A172 (cell line): ENCODE measurements around the gene DISC1. TPM values are rescaled to one million over a fixed set of nuclear protein-coding genes. Genes with fewer than 3 reads are reported as not detected.

Experiments used
- DNase-seq: peaks from one replicate; pipeline ENCODE4 v3.0.0-alpha.2; 2015; ENCODE audit warnings: low spot score
- total RNA-seq: library from RNA; depleted of rRNA; stranded (reverse); fragments of >200 nt; shearing (Covaris generic); gene quantifications from 2 replicates; pipeline ENCODE4 v1.2.3, GENCODE V29; 2014

Gene DISC1
- total RNA-seq, 1 experiment from 2014 or later: 5.0 TPM

DNA sequence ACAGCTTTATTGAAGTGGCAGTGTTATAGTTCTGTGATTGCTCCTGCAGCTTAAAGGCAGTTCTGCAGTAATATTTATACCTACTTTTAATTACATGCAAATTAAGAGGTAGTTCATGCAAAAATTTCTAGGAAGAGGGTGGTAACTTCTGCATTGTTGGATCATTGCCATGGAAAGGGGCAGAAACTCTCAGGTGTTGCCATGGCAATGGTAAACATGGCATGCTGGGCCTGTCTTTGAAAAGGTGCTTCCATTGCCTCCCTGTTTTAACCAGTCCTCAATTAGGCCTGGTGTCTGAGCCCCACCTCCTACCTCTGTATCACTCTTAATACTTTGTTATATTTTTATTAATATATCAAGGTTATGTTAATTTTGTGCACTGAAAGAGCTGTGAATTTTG is 104.7 kb downstream of the DISC1 start:
- no peak for DNase-seq

DNA sequence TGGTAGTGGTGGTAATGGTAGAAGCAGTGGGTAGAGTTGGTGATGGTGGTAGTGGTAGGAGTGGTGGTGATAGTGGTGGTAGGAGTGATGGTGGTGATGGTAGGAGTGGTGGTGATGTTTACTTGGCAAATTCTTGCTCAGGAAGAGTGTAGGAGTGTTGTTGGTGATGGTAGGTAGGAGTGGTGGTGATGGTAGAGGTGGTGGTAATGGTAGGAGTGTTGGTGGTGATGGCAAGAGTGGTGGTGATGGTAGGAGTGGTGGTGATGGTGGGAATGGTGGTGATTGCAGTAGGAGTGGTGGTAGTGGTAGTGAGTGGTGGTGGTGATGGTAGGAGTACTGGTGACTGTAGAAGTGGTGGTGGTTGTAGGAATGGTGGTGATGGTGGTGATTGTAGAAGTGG is 106.5 kb downstream of the DISC1 start:
- no peak for DNase-seq

DNA sequence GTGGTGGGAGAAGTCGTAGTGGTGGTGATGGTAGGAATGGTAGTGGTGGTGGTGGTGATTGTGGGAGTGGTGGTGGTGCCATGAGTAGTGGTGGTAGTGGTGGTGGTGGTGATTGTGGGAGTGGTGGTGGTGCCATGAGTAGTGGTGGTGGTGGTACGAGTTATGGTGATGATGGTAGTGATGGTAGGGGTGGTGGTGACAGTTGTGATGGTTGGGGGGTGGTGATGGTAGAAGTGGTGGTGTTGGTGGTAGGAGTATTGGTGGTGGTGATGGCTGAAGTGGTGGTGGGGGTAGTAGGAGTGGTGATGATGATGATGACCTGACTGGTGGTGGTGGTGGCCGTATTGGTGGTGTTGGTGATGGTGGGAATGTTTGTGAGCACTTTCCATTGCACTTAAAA is 107.1 kb downstream of the DISC1 start:
- no peak for DNase-seq

DNA sequence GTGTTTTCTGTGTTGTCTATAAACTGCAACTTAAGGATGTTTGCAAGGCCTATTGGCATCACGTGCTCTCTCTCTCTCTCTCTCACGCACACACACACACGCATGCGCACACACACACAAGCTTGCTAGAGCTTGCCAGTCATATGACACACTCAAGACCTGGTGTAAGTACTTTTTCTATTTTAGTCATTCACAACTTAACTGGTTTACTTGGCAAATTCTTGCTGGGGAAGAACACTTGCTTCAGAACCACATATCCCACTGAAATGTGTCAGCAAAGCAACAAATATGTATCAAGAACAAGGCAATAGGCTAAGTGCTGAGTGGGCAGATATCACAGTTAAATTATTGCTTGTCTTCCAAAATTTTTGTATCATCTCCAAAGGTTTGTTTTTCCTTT is 107.8 kb downstream of the DISC1 start:
- no peak for DNase-seq

DNA sequence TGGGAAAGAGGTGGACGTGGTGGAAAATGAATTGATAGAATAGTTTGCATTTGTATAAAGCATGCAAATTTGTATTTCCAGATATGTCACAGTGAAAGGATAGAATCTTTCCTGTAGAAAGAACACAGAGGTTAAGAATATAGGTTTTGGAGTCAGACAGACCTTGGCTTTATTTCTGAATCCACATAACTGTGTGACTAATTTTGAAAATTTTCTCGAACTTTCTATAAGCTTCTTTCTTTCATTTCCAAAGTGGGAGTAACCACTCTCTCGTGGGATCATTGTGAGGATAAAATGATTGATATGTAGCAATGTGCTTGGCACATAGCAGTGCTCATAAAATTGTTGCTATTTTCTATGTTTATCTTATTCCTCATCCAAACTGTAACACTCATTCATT is 108.8 kb downstream of the DISC1 start:
- no peak for DNase-seq

DNA sequence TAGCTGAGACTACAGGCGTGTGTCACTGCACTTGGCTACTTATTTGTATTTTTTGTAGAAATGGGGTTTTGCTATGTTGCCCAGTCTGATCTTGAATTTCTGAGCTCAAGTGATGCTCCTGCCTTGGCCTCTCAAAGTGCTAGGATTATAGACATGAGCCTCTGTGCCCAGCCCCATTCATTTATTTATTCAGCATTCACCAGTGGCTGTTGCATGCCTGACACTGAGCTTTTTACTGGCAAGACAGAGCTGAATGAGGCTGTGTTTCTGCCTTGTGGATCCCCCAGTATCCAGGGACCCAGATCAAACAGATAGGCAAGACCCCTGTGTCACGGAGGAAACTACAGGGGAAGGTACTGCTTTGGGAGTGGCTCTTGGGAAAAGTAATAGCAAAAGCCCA is 109.4 kb downstream of the DISC1 start:
- no peak for DNase-seq

DNA sequence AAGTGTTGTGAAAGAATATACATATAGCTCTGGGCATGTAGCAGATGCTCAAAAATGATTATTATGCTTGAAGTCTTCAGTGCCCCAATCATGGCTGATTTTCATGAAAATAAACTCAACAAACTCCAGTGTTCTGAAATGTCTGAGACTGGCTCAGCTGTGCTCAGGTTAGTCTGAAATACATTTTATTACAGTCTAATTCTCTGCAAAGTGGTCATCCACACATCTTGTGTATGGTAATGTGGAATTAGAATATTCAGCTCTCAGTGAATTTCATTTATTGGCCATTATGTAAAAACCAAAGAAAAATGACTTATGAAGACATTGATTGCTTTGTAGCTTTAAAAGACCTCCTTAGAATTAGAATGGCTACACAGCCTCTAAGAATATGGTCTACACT is 109.9 kb downstream of the DISC1 start:
- no peak for DNase-seq

DNA sequence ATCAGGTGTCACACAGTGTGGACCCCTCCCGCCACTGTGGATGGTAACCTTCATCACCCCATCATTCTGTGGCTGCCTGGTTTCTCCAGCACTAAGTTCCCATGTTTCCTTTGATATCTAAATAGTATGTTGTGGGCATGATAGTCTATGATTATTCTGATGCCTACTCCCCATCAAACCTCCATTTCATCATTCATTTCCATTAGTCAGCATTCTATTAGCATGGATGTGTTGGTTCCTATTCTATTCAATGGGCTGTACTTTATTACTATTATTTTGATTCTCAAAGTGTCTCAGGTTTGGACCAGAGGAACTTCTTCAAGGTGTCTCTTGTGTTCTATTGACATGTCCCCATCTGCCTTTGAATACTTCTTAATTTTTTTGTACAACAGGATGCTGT is 112.0 kb downstream of the DISC1 start:
- DNase-seq: no peak

DNA sequence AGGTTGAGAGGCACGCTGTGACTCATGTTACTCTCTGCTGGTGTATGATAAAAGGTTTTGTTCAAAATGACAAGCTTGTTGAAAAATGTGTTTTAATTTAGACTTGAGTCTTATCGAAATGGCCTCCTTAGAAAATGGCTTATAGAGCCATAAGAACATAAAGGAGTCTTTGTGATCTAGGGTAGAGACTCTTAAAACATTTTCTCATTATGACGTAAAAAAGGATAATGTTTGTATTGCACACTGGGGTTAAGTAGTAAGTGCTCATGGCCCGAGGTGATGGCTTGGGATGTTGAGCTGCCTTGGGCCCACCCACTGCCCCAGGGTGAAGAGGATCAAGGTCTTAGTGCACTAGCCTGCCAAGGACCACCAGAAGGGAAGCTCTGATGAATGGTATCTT is 117.4 kb downstream of the DISC1 start:
- no peak for DNase-seq

DNA sequence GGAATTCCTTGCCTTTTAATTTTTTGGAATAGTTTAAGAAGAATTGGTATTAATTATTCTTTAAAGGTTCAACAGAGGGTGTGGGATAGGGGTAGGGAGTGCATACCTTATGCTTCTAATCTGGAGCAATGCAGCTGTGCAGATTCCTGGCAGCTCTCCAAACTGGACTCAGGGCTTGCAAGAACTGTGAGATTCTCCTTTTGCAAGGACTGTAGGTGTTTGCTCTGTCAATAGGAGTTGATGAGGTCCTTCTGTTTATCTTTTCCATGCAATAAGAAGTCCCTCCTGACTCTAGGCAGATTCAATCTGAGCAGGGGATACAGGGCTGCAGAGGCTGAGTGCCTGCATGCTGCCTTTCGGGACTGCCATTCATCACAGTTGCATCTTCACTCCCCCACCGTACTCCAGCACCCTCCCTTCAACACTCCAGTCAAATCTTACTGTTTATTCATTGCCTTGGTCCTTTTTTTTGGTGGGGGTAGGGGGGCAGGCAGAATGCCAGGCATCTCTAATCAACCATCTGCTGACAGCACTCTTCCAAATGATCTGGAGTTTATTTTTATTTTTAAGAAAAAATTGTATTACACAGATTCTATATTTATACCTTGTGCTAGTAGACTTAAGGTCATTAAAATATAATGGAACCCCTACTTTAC is 122.3 kb downstream of the DISC1 start:
- no peak for DNase-seq

DNA sequence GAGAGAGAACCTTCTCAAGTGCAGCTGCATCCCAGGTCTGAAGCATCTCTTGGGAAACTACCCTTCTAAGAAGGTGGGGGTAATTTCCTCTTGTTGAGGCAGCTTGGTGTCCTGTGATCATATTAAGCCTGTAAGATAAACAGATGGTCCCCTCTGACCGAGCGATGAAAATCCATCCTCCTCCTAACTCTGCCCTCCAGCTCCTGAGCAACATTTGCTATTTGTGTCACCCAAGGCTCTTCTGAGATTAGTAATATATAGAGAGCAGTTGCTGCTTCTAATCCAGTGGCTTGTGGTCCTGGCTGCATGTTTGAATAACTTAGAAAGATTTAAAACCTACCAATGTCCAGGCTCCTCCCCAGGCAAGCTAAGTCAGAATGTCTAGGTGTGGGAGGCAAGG is 123.7 kb downstream of the DISC1 start:
- DNase-seq: no peak

DNA sequence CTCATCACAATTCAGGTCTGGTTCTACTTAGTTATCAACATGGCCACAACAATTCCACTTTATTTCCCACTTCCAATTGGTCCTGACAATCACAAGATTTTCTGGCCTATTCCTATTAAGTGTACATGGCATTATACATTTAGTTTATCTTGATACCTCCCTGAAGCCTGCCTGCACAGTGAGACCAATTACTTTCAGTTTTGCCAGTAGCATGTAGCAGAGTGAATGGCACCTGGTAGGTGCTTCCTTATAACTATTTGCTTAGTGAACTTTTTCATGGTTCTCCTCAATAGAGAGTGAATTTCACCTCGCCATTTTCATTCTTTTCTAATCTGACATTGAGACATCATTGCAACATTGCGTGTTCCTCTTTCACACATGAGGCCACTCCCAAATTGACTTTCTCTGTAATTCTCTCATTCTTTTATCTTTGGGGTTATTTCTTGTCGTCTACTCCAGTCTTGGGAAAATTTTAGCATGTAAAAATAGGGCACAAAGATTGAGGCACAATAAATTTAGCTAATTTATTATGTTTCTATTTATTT is 124.3 kb downstream of the DISC1 start:
- no peak for DNase-seq

DNA sequence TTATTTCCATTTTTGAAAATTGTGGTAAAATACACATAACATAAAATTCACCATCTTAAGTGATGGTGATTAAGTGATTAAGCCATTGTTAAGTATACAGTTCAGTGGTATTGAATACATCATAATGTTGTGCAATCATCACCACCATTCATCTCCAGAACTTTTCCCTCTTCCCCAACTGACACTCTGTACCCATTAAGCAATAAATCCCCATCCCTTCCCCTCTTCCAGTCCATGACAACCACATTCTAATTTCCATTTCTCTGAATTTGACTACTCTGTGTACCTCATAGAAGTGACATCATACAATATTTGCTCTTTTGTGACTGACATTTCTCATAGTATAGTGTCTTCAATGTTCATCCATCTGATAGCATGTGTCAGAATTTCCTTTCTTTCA is 124.8 kb downstream of the DISC1 start:
- no peak for DNase-seq

DNA sequence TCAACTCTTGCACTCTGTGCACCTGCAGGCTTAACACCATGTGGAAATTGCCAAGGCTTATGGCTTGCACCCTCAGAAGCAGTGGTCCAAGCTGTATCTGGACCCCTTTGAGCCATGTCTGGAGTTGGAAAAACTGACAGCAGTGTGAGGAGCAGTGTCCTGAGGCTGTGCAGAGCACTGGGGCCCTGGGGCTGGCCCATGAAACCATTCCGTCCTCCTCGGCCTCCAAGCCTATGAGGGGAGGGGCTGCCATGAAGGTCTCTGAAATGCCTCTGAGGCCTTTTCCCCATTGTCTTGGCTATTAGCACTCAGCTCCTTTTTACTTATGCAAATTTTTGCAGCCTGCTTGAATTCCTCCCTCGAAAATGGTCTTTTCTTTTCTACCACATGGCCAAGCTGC is 126.7 kb downstream of the DISC1 start:
- DNase-seq: no peak

DNA sequence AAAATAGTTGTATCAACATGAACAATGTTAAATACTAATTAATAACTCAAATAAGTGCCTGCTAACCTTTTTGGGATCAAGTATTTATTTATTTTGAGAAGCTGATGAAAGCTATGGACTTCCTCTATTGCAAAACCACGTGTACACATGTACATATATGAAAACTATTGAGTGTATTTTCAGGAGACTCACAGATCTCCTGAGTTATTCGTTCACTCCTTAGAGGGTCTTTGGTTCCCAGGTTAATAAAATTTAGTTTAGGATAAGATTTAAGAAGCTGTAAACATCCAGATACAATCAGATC is 130.5 kb downstream of the DISC1 start:
- no peak for DNase-seq

DNA sequence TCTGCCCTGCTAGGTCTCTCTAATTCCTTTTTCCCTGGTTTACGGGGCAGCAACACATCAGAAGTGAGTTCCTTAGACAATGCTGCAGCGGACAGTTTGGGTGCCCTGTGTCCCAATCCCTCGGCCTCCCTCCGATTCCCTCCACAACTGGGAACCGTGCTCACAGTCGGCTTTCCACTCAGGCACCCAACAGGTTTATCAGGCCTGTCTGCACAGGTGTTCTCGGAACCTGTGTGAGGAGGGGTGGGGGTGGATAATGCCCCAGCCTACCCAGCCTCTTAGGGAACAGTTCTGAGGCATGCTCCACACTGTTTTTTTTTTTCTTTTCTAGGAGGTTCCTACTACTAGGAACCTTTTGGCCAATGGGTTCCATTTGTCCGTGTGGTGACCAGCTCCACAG is 131.2 kb downstream of the DISC1 start:
- no peak for DNase-seq

DNA sequence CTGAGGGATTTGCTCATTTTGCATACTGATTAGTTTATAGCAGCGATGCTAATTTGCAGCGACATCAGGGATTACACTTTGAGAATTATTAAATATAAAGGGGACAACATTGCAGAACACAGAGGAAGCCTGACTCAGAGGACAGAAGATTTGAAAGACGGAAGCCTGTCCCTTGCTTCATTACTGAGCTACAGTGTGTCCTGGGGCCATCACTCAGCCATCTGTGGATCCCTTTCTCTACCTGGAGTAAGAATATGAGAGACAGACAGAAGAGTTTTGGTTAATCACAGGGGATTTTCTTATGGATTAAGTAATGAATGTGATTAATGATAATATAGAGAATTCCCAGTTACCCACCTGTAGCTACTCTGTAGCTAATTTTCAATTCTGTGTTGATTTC is 134.7 kb downstream of the DISC1 start:
- DNase-seq: no peak

DNA sequence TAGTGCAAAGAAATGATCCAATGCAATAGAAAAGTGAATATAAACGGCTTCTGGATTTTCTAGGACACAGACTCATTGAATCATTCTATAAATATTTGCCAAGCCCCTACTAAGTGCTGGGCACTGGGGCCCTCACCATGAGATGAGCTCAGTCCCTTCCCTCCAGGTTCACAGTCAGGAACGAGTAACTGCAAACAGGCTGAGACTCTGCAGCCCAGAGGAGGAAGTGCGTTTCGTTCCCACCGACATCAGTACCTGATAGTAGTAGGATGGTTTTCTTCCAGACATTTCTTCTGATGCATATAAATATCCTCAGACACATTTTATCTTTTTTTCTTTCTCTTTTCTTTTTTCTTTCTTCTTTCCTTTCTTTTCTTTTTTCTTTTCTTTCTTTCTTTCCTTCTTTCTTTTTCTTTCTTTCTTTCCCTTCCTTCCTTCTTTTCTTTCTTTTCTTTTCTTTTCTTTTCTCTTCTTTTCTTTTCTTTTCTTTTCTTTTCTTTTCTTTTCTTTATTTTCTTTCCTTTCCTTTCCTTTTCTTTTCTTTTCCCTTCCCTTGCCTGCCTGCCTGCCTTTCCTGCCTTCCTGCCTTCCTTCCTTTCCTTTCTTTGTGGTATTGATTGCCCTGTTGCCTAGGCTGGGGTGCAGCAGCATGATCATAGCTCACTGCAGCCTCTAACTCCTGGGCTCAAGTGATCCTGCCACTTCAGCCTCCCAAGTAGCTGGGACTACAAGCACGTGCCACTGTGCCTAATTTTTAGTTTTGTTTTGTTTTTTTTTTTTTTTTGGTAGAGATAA is 135.4 kb downstream of the DISC1 start:
- no peak for DNase-seq

DNA sequence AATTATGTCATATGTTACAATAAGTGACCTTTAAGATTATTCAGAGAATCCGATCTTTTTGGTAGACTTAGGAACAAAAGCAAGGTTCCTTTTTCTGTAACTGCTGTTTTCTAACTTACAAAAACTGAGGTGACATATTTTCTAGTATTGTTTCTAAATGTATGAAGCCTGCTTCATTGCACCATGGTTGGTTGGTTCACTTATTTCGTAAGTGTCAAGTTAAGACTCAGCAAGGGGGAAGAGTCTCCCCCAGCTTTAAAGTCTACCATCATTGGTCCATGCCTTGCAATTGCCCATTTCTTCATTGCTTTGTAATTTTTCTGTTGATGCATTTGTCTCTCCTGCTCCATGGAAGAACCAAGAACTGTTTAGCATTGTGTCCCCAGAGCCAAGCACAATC is 136.9 kb downstream of the DISC1 start:
- DNase-seq: no peak

DNA sequence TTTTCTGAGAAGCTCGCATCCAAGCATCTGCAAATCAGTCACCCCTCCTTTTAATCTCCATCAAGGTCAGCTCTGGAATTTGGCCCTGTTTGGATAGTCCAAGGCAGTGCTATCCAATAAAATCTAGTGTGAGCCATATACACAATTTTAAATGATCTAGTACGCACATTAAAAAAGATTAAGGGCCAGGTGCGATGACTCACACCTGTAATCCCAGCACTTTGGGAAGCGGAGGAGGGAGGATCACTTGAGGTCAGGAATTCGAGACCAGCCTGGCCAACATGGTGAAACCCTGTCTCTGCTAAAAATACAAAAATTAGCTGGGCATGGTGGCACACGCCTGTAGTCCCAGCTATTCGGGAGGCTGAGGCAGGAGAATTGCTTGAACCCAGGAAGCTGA is 139.2 kb downstream of the DISC1 start:
- DNase-seq: peak; percentile 46

DNA sequence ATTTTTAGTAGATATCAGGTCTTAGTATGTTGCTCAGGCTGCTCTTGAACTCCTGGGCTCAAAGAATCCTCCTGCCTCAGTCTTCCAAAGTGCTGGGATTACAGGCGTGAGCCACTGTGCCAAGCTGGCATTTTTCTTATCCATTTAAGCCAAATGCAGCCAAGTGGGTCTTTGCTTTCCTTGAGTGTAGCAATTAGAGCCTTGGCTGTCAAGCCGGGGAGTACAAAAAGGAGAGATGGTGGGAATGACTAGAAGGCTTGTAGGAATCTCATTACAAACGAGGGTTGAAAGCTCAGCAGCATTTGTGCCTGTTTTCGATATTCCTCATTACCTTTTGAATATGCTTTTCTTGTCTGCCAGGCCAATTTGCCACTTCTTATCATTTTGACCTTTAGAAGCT is 140.9 kb downstream of the DISC1 start:
- no peak for DNase-seq

DNA sequence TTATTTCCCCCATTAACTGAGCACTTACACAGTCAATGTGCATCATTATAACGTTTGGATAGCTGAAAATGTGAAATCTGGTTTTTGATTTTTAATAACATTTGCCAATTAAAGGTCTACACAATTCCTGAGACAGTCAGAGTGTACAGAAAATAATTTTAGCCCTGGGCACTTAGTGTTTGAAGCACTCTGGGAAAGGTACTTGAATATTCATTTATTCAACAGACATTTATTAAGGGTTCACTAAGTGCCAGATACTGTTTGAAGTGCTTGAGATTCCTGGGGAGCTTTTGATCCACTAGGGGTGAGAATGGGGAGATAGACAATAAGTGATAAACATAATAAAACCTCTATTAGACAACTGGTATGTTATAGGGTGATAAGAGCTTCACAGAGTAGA is 141.8 kb downstream of the DISC1 start:
- no peak for DNase-seq

DNA sequence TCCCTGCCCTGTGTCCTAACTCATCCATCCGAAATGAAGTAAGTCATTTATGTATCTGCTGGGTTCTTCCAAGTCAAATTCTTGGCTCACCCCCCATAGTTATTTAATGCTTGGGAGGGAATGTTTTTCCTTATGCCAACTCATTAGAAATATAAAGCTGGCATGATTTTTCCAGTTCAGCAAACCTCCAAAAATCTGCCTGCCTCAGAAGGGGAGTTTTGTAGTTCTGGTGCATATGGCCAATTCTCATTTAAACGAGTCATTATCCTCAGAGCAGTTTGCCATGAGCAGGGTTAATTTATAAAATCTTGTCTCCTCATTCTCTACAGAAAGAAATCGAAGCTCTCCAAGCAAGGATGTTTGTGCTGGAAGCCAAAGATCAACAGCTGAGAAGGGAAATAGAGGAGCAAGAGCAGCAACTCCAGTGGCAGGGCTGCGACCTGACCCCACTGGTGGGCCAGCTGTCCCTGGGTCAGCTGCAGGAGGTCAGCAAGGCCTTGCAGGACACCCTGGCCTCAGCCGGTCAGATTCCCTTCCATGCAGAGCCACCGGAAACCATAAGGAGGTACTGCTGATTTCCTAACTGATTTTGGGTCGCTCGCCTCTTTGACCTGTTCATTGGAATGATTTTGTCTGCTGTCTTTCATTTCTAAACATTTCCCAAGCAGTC is 144.1 kb downstream of the DISC1 start:
- no peak for DNase-seq
